AG09309 (cell line): ENCODE data around the gene HSP90AB1.

ENCODE experiments used
- DNase-seq: peaks from one replicate; pipeline ENCODE4 v3.0.0-alpha.2; 2010; ENCODE audit warnings: low read depth
- H3K4me3 ChIP-seq: 2 replicates; pipeline ENCODE4 v1.5.1; 2011; ENCODE audit warnings: mild to moderate bottlenecking, low read depth, low read length, moderate library complexity; ENCODE audit not compliant: control insufficient read depth
- TF ChIP-seq, protein P1 (sequence below): IDR thresholded peaks from 2 replicates; pipeline ENCODE4 v1.5.1; 2011; ENCODE audit warnings: mild to moderate bottlenecking, low read depth, low read length, inconsistent platforms; ENCODE audit not compliant: insufficient read depth, control insufficient read depth; ENCODE audit errors: missing control alignments

HSP90AB1 gene

GRCh38 chr6:44273617-44274016 lies 26.7 kb downstream of the HSP90AB1 start:
- TF ChIP-seq, protein P1, sequence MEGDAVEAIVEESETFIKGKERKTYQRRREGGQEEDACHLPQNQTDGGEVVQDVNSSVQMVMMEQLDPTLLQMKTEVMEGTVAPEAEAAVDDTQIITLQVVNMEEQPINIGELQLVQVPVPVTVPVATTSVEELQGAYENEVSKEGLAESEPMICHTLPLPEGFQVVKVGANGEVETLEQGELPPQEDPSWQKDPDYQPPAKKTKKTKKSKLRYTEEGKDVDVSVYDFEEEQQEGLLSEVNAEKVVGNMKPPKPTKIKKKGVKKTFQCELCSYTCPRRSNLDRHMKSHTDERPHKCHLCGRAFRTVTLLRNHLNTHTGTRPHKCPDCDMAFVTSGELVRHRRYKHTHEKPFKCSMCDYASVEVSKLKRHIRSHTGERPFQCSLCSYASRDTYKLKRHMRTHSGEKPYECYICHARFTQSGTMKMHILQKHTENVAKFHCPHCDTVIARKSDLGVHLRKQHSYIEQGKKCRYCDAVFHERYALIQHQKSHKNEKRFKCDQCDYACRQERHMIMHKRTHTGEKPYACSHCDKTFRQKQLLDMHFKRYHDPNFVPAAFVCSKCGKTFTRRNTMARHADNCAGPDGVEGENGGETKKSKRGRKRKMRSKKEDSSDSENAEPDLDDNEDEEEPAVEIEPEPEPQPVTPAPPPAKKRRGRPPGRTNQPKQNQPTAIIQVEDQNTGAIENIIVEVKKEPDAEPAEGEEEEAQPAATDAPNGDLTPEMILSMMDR = no peak
- DNase-seq = no peak
- no peak overlapping the region for H3K4me3 ChIP-seq

- TF ChIP-seq, protein P1 = no peak
- H3K4me3 ChIP-seq = no peak overlapping the region
- DNase-seq = no peak
Measured at GRCh38 chr6:44275271-44275748, 28.4 kb downstream of the HSP90AB1 start.

DNA sequence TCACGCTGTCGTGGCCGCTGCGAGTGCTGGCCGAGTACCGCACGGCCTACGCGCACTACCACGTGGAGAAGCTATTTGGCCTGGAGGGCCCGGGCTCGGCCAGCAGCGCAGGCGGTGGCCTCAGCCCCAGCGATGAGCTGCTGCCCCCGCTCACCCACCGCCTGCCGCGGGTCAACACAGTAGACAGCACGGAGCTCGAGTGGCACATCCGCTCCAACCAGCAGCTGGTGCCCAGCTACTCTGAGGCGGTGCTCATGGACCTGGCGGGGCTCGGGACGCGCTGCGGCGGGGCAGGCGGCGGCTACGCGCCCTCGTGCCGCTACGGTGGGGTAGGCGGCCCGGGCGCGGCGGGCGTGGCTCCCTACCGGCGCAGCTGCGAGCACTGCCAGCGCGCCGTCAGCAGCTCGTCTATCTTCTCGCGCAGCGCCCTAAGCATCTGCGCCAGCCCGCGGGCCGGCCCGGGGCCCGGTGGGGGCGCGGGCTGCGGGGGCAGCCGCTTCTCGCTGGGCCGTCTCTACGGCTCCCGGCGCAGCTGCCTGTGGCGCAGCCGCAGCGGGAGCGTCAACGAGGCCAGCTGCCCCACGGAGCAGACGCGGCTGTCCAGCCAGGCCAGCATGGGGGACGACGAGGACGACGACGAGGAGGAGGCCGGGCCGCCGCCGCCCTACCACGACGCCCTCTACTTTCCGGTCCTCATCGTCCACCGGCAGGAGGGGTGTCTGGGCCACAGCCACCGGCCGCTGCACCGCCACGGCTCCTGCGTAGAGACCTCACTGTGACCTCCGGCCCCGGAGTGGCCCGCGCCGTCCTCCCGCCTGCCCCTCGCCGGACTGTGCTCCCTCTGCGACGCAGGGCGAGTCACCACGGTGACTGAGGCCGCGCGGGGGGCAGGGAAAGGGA lies 29.1 kb downstream of the HSP90AB1 start:
- no peak for DNase-seq
- TF ChIP-seq, protein P1 = no peak
- H3K4me3 ChIP-seq = no peak overlapping the region

DNA sequence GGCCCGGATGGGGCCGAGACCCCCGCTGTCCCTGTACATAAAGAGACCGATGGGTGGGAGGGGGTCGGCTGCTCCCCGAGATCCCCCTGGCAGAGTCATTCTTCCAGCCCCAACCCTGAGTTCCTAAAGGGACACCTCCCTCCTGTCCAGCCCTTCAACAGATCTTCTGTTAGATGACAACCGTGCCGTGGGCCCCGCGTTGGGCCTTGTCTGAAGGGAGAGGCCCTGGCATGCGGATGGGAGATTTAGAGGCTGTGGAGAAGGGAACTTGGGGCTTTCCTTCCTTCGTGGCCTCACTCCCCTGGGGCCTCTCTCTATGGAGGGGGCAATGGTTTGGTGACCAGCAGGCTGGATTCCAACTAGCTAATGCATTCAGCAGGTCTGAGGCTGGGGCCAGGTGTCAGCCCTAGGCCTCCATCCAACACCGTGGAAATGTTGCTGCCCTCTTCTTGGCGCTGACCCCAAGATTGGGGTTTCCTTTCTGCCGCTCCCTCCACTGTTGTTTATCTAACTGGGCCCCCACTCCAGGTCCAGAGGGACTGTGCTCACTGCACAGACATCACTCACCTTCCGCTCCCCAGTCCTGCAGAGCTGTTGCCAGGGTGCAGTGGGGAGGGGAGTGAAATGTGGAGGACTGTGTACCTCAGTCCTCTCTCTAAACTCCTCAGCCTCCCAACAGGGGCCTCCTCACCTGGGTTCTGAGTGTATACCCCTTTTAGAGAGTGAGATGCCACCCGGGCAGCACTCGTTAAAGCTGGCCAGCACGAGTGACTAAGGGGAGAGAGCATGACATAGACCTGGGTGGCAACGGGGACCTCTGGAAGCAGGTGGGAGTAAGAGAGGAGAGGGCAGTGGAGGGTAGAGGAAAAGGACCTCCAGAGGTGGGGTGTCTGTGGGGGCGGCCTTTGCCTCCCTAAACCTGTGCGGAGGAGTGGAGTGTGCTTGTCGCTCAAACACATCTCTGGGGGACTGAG lies 30.1 kb downstream of the HSP90AB1 start:
- TF ChIP-seq, protein P1 = no peak
- no peak overlapping the region for H3K4me3 ChIP-seq
- DNase-seq = no peak

GRCh38 chr6:44277763-44278162 lies 30.9 kb downstream of the HSP90AB1 start:
- DNase-seq = no peak
- TF ChIP-seq, protein P1 = no peak
- no peak overlapping the region for H3K4me3 ChIP-seq

DNA sequence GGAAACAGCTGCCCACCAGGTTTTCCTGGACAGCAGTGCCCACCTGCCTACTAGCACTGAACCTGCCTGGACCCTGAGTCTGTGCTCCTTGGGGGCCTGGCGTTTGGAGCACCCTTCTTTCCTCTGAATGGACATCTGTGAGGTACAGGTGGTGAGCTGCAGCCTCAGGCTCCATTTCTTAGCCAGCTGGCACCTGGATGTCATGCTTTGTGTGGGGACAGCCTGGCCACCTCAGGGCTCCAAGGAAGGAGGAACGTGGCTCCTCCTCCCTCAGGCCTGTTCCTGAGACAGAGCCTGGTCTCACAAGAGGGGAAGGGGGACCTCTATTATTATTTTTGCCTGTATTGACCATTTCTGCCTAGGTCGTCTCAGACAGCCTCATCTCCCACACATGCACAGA lies 31.4 kb downstream of the HSP90AB1 start:
- no peak for DNase-seq
- H3K4me3 ChIP-seq = no peak overlapping the region
- TF ChIP-seq, protein P1 = no peak
